ENCODE measurements around the gene DIP2C.
A peak's percentile ranks its signal among the peaks of the same experiment; 100 is the strongest.

DIP2C gene

GRCh38 chr10:672992-673391 lies 16.5 kb downstream of the DIP2C start:
- Histone ChIP-seq H3K36me3 (no peaks in the 10 kb centered on the region), H3K9me3 (no peaks in the 10 kb centered on the region), H3K4me3 (no peak overlapping the region), H3K27me3 (no peaks in the 10 kb centered on the region), H3K27ac (no peak overlapping the region), H3K4me1 (peaks cover 0 to 27% (median 20%) of the 10 kb centered on the region in 4 donors)
- TF ChIP-seq CTCF (IDR thresholded peaks at IDR 0.05), result no peak
- DNase-seq, result no peak
- intact Hi-C loops (cut with DNase I; ENCODE audit: low total_unique reads), result no loop called here

- Histone ChIP-seq H3K27me3 (no peaks in the 10 kb centered on the region), H3K4me3 (no peak overlapping the region), H3K36me3 (no peaks in the 10 kb centered on the region), H3K27ac (no peak overlapping the region), H3K4me1 (peaks cover 0 to 22% (median 13%) of the 10 kb centered on the region in 4 donors), H3K9me3 (no peaks in the 10 kb centered on the region)
- intact Hi-C loops (cut with DNase I; ENCODE audit: low total_unique reads), result no loop called here
- TF ChIP-seq CTCF (IDR thresholded peaks at IDR 0.05), result no peak
- peak in 1 of 2 donors; percentile 29 for DNase-seq
Measured at GRCh38 chr10:672203-672602, 17.3 kb downstream of the DIP2C start.

- H3K27me3 ChIP-seq, result no peaks in the 10 kb centered on the region
- no peak overlapping the region for H3K27ac ChIP-seq
- no peak for TF ChIP-seq CTCF (IDR thresholded peaks at IDR 0.05)
- no peaks in the 10 kb centered on the region for H3K9me3 ChIP-seq
- no peak overlapping the region for H3K4me3 ChIP-seq
- DNase-seq, result peak in 1 of 2 donors; percentile 35
- intact Hi-C loops (cut with DNase I; ENCODE audit: low total_unique reads), result no loop called here
- peaks cover 0 to 33% (median 14%) of the 10 kb centered on the region in 4 donors for H3K4me1 ChIP-seq
- H3K36me3 ChIP-seq, result no peaks in the 10 kb centered on the region
Measured at GRCh38 chr10:670990-671389, 18.5 kb downstream of the DIP2C start.

- H3K4me3 ChIP-seq, result no peak overlapping the region
- no peaks in the 10 kb centered on the region for H3K36me3 ChIP-seq
- H3K27ac ChIP-seq, result no peak overlapping the region
- peak in 1 of 2 donors; percentile 16 for DNase-seq
- H3K9me3 ChIP-seq, result no peaks in the 10 kb centered on the region
- H3K27me3 ChIP-seq, result no peaks in the 10 kb centered on the region
- H3K4me1 ChIP-seq, result peaks cover 0 to 36% (median 16%) of the 10 kb centered on the region in 4 donors
- no peak for TF ChIP-seq CTCF (IDR thresholded peaks at IDR 0.05)
- intact Hi-C loops (cut with DNase I; ENCODE audit: low total_unique reads), result no loop called here
Measured at GRCh38 chr10:670038-670437, 19.4 kb downstream of the DIP2C start.

GRCh38 chr10:668786-669485 lies 20.5 kb downstream of the DIP2C start:
- Histone ChIP-seq H3K36me3 (no peaks in the 10 kb centered on the region), H3K27me3 (no peaks in the 10 kb centered on the region), H3K4me3 (no peak overlapping the region), H3K27ac (no peak overlapping the region), H3K4me1 (peaks cover 0 to 38% (median 15%) of the 10 kb centered on the region in 4 donors), H3K9me3 (no peaks in the 10 kb centered on the region)
- DNase-seq, result peak in 1 of 2 donors; percentile 54
- no peak for TF ChIP-seq CTCF (IDR thresholded peaks at IDR 0.05)
- intact Hi-C loops (cut with DNase I; ENCODE audit: low total_unique reads), result no loop called here
